ENCODE measurements around the gene CD164. TPM values are rescaled to one million over a fixed set of nuclear protein-coding genes. Genes with fewer than 3 reads are reported as not detected.

The CD164 gene
- polyA plus RNA-seq, 3 donors, result 537 to 547 (median 545) TPM

Other genes with a start within 250 kb of the CD164 start
- gene PPIL6, start 58.2 kb upstream of the CD164 start, polyA plus RNA-seq (ENCODE audit: insufficient read length in 3 of 3), result 10 to 100 TPM; 19.6 to 21.3 (median 19.9) TPM
- 10 to 100 TPM; 13.9 to 16.5 (median 16.2) TPM for gene SMPD2, start 58.3 kb upstream of the CD164 start, polyA plus RNA-seq (ENCODE audit: insufficient read length in 3 of 3)
- gene MICAL1, start 73.3 kb upstream of the CD164 start, polyA plus RNA-seq (ENCODE audit: insufficient read length in 3 of 3), result 10 to 100 TPM; 20.1 to 27.7 (median 22.4) TPM
- 10 to 100 TPM; 14.7 to 15.3 (median 15.2) TPM for gene ZBTB24, start 100.8 kb upstream of the CD164 start, polyA plus RNA-seq (ENCODE audit: insufficient read length in 3 of 3)

Data from right renal cortex interstitium (tissue), 3 donors.